GM23338 (cell line): ENCODE data around the gene KRT17. TPM values are rescaled to one million over a fixed set of nuclear protein-coding genes. Genes with fewer than 3 reads are reported as not detected.
A peak's percentile ranks its signal among the peaks of the same experiment; 100 is the strongest.

Experiments used
- ATAC-seq: fragments of 200-7000 bp; cut with Tn5 transposase; 3 replicates; pipeline ENCODE4 v1.9.1; 2020
- DNase-seq: peaks from one replicate; pipeline ENCODE4 v3.0.0-alpha.2; 2015; ENCODE audit warnings: low spot score
- H2AFZ ChIP-seq: fragments of 200-600 bp; sonication (generic); 2 replicates; pipeline ENCODE4 v1.8.0; 2016; ENCODE audit warnings: antibody characterized with exemption, mild to moderate bottlenecking, moderate library complexity
- H3F3A ChIP-seq: fragments of 200-600 bp; sonication (generic); replicated peaks from 2 replicates; pipeline ENCODE4 v1.8.0; 2017; ENCODE audit warnings: antibody characterized with exemption, mixed run types, low read depth
- H3K27ac ChIP-seq: fragments of 200-600 bp; sonication (generic); 2 replicates; pipeline ENCODE4 v1.6.1; 2016; ENCODE audit warnings: low read depth
- H3K27me3 ChIP-seq: fragments of 200-600 bp; sonication (generic); 2 replicates; pipeline ENCODE4 v1.8.0; 2016; ENCODE audit warnings: mild to moderate bottlenecking, mixed run types, moderate library complexity; ENCODE audit not compliant: insufficient read depth
- H3K36me3 ChIP-seq: fragments of 200-600 bp; sonication (generic); 2 replicates; pipeline ENCODE4 v1.8.0; 2016; ENCODE audit warnings: mild to moderate bottlenecking; ENCODE audit not compliant: insufficient read depth
- H3K4me1 ChIP-seq: fragments of 200-600 bp; sonication (generic); 2 replicates; pipeline ENCODE4 v1.8.0; 2016; ENCODE audit warnings: mild to moderate bottlenecking, moderate library complexity; ENCODE audit not compliant: insufficient read depth
- H3K4me2 ChIP-seq: fragments of 200-600 bp; sonication (generic); 2 replicates; pipeline ENCODE4 v1.7.1; 2017; ENCODE audit warnings: mixed run types
- H3K4me3 ChIP-seq: fragments of 200-600 bp; sonication (generic); 2 replicates; pipeline ENCODE4 v1.6.1; 2016; ENCODE audit warnings: mixed run types
- H3K79me2 ChIP-seq: fragments of 200-600 bp; sonication (generic); replicated peaks from 2 replicates; pipeline ENCODE4 v1.8.0; 2017; ENCODE audit warnings: mild to moderate bottlenecking; ENCODE audit not compliant: insufficient read depth
- H3K9me2 ChIP-seq: fragments of 200-600 bp; sonication (generic); 2 replicates; pipeline ENCODE4 v1.8.0; 2017; ENCODE audit not compliant: insufficient read depth
- H4K20me1 ChIP-seq: fragments of 200-600 bp; sonication (generic); replicated peaks from 2 replicates; pipeline ENCODE4 v1.8.0; 2017; ENCODE audit warnings: mild to moderate bottlenecking; ENCODE audit not compliant: insufficient read depth
- H3K27ac Mint-ChIP-seq: 2 replicates; pipeline ENCODE4 v1.8.0; 2020; ENCODE audit warnings: inconsistent platforms, mild to moderate bottlenecking, moderate library complexity, mixed read lengths
- H3K27me3 Mint-ChIP-seq: 3 replicates; pipeline ENCODE4 v1.8.0; 2022; ENCODE audit warnings: low read depth, mild to moderate bottlenecking, moderate library complexity, mixed read lengths, inconsistent platforms; ENCODE audit not compliant: insufficient read depth, poor library complexity
- H3K36me3 Mint-ChIP-seq: 3 replicates; pipeline ENCODE4 v1.8.0; 2021; ENCODE audit warnings: low read depth, mild to moderate bottlenecking, inconsistent platforms, moderate library complexity, mixed read lengths
- H3K4me1 Mint-ChIP-seq: 3 replicates; pipeline ENCODE4 v1.8.0; 2020; ENCODE audit warnings: mild to moderate bottlenecking, inconsistent platforms, mixed read lengths
- H3K4me3 Mint-ChIP-seq: 3 replicates; pipeline ENCODE4 v1.8.0; 2021; ENCODE audit warnings: moderate library complexity, mild to moderate bottlenecking, inconsistent platforms, mixed read lengths
- H3K9me3 Mint-ChIP-seq: 3 replicates; pipeline ENCODE4 v1.8.0; 2020; ENCODE audit warnings: moderate library complexity, mild to moderate bottlenecking, inconsistent platforms, mixed read lengths
- CREB1 ChIP-seq: fragments of 250-450 bp; sonication (Bioruptor Pico); IDR thresholded peaks from 2 replicates; pipeline ENCODE4 v1.5.0; 2020; ENCODE audit warnings: low read depth, mild to moderate bottlenecking, moderate library complexity
- EZH2phosphoT487 ChIP-seq: fragments of 200-600 bp; sonication (generic); IDR thresholded peaks from one replicate; pipeline ENCODE4 v1.8.1; 2018; ENCODE audit warnings: antibody characterized with exemption; ENCODE audit not compliant: unreplicated experiment
- JUNB ChIP-seq: IDR thresholded peaks from one replicate; pipeline ENCODE4 v1.6.1; 2016; ENCODE audit warnings: antibody characterized with exemption; ENCODE audit not compliant: unreplicated experiment
- NANOG ChIP-seq: IDR thresholded peaks from 2 replicates; pipeline ENCODE4 v1.6.1; 2016; ENCODE audit warnings: antibody characterized with exemption, borderline replicate concordance
- POLR2AphosphoS5 ChIP-seq: IDR thresholded peaks from 2 replicates; pipeline ENCODE4 v1.6.1; 2016; ENCODE audit warnings: antibody characterized with exemption, low read depth
- REST ChIP-seq: IDR thresholded peaks from one replicate; pipeline ENCODE4 v1.6.1; 2018; ENCODE audit warnings: antibody characterized with exemption; ENCODE audit not compliant: unreplicated experiment
- STAT1 ChIP-seq: IDR thresholded peaks from one replicate; pipeline ENCODE4 v1.6.1; 2016; ENCODE audit warnings: antibody characterized with exemption; ENCODE audit not compliant: unreplicated experiment
- ZNF114 ChIP-seq: fragments of 250-450 bp; sonication (Bioruptor Pico); IDR thresholded peaks from 2 replicates; pipeline ENCODE4 v1.5.0; 2020; ENCODE audit warnings: mild to moderate bottlenecking, moderate library complexity
- polyA plus RNA-seq: library from polyadenylated mRNA; unstranded; fragments of >200 nt; fragmentation: Nextera tagmentation; extraction: Ambion mirVana; gene quantifications from 2 replicates; pipeline ENCODE4 v1.2.1, GENCODE V29; 2016
- total RNA-seq: library from RNA; depleted of rRNA; stranded (reverse); fragments of >200 nt; shearing (Covaris generic); gene quantifications from 2 replicates; pipeline ENCODE4 v1.2.3, GENCODE V29; 2014
- TF ChIP-seq, protein P1 (sequence below): fragments of 250-450 bp; sonication (Bioruptor Pico); IDR thresholded peaks from 2 replicates; pipeline ENCODE4 v1.5.0; 2020; ENCODE audit warnings: mild to moderate bottlenecking, moderate library complexity
- TF ChIP-seq, protein P2 (sequence below): IDR thresholded peaks from 2 replicates; pipeline ENCODE4 v1.6.1; 2016; ENCODE audit warnings: antibody characterized with exemption

The KRT17 gene
- total and polyA plus RNA-seq, 2 experiments from 2014 or later = 0.63 to 1.8 TPM

GRCh38 chr17:41618341-41619035 is 5.9 kb downstream of the KRT17 start (continued):
- no peak for TF ChIP-seq REST
- TF ChIP-seq POLR2AphosphoS5 = no peak
- no peak for TF ChIP-seq CREB1
- TF ChIP-seq STAT1 = no peak

DNA sequence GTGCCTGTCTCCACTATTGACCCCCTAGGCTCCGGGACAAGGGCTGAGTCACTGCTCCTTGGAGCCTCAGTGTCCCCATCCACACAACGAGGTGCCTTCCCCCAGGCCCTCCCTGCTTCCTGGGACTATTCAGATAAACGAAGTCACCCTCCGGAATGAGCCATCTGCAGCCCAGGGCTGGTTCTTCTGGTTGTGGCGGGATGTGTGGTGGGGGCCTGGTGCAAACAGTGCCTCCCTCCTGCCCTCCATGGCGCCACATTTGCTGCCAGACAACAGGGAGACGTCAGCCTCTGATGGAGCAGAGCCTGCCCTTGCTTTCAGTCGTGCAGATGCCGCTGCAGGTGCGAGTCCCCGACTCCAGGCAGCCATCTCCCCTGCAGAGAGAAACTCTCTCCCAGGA is 6.7 kb downstream of the KRT17 start:
- Histone ChIP-seq H3K27ac (no peak overlapping the region), H2AFZ (no peak overlapping the region), H3F3A (no peaks in the 10 kb centered on the region), H3K9me2 (no peaks in the 10 kb centered on the region), H3K4me2 (no peak overlapping the region), H3K79me2 (no peaks in the 10 kb centered on the region), H3K27me3 (no peaks in the 10 kb centered on the region), H4K20me1 (no peaks in the 10 kb centered on the region), H3K4me3 (no peak overlapping the region), H3K4me1 (no peaks in the 10 kb centered on the region), H3K36me3 (no peaks in the 10 kb centered on the region)
- H3K36me3 Mint-ChIP-seq = no peaks in the 10 kb centered on the region
- H3K4me1 Mint-ChIP-seq = peaks cover 17% of the 10 kb centered on the region; the same call in 2 of the 3 replicates
- ATAC-seq (peak; percentile 20; the same call in 2 of the 3 replicates), DNase-seq (no peak)
- H3K9me3 Mint-ChIP-seq = no peaks in the 10 kb centered on the region; the same call in 2 of the 3 replicates
- no peak overlapping the region for H3K4me3 Mint-ChIP-seq
- no peak overlapping the region for H3K27ac Mint-ChIP-seq
- H3K27me3 Mint-ChIP-seq = peaks cover 21% of the 10 kb centered on the region
- TF ChIP-seq JUNB (no peak), NANOG (no peak), STAT1 (no peak), EZH2phosphoT487 (no peak)

DNA sequence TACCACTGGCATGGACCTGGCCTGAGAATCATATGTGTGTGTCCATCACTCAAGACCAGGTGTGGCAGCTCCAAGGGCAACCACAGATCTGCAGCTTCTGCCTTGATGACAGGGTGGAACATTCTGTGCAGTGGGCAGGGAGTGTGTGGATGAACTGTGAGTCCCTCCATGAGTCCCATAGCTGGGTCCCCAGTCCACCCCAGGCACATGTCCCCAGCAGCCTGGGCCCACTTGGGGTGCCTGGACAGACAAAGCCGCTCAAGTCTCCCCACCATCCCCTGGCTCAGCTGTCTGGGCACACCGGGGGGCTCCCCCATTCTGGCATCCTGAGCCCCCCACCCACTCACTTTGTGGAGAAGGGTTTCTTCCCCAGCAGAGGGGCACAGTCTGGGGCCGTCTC is 7.2 kb downstream of the KRT17 start:
- H3K36me3 ChIP-seq = no peaks in the 10 kb centered on the region
- peaks cover 21% of the 10 kb centered on the region for H3K27me3 Mint-ChIP-seq
- H3K4me1 Mint-ChIP-seq = peaks cover 17% of the 10 kb centered on the region; the same call in 2 of the 3 replicates
- no peak overlapping the region for H3K27ac ChIP-seq
- H3K4me1 ChIP-seq = no peaks in the 10 kb centered on the region
- DNase-seq (no peak), ATAC-seq (no peak)
- no peaks in the 10 kb centered on the region; the same call in 2 of the 3 replicates for H3K9me3 Mint-ChIP-seq
- no peaks in the 10 kb centered on the region for H4K20me1 ChIP-seq
- no peaks in the 10 kb centered on the region for H3K79me2 ChIP-seq
- H3K27me3 ChIP-seq = no peaks in the 10 kb centered on the region
- H3K4me3 Mint-ChIP-seq = no peak overlapping the region
- H3F3A ChIP-seq = no peaks in the 10 kb centered on the region
- H3K27ac Mint-ChIP-seq = no peak overlapping the region
- no peak overlapping the region for H3K4me3 ChIP-seq
- H3K4me2 ChIP-seq = no peak overlapping the region
- H2AFZ ChIP-seq = no peak overlapping the region
- H3K36me3 Mint-ChIP-seq = no peaks in the 10 kb centered on the region
- H3K9me2 ChIP-seq = no peaks in the 10 kb centered on the region
- TF ChIP-seq ZNF114 (CRISPR knock-in tag) (no peak), STAT1 (no peak)
- TF ChIP-seq, protein P1, sequence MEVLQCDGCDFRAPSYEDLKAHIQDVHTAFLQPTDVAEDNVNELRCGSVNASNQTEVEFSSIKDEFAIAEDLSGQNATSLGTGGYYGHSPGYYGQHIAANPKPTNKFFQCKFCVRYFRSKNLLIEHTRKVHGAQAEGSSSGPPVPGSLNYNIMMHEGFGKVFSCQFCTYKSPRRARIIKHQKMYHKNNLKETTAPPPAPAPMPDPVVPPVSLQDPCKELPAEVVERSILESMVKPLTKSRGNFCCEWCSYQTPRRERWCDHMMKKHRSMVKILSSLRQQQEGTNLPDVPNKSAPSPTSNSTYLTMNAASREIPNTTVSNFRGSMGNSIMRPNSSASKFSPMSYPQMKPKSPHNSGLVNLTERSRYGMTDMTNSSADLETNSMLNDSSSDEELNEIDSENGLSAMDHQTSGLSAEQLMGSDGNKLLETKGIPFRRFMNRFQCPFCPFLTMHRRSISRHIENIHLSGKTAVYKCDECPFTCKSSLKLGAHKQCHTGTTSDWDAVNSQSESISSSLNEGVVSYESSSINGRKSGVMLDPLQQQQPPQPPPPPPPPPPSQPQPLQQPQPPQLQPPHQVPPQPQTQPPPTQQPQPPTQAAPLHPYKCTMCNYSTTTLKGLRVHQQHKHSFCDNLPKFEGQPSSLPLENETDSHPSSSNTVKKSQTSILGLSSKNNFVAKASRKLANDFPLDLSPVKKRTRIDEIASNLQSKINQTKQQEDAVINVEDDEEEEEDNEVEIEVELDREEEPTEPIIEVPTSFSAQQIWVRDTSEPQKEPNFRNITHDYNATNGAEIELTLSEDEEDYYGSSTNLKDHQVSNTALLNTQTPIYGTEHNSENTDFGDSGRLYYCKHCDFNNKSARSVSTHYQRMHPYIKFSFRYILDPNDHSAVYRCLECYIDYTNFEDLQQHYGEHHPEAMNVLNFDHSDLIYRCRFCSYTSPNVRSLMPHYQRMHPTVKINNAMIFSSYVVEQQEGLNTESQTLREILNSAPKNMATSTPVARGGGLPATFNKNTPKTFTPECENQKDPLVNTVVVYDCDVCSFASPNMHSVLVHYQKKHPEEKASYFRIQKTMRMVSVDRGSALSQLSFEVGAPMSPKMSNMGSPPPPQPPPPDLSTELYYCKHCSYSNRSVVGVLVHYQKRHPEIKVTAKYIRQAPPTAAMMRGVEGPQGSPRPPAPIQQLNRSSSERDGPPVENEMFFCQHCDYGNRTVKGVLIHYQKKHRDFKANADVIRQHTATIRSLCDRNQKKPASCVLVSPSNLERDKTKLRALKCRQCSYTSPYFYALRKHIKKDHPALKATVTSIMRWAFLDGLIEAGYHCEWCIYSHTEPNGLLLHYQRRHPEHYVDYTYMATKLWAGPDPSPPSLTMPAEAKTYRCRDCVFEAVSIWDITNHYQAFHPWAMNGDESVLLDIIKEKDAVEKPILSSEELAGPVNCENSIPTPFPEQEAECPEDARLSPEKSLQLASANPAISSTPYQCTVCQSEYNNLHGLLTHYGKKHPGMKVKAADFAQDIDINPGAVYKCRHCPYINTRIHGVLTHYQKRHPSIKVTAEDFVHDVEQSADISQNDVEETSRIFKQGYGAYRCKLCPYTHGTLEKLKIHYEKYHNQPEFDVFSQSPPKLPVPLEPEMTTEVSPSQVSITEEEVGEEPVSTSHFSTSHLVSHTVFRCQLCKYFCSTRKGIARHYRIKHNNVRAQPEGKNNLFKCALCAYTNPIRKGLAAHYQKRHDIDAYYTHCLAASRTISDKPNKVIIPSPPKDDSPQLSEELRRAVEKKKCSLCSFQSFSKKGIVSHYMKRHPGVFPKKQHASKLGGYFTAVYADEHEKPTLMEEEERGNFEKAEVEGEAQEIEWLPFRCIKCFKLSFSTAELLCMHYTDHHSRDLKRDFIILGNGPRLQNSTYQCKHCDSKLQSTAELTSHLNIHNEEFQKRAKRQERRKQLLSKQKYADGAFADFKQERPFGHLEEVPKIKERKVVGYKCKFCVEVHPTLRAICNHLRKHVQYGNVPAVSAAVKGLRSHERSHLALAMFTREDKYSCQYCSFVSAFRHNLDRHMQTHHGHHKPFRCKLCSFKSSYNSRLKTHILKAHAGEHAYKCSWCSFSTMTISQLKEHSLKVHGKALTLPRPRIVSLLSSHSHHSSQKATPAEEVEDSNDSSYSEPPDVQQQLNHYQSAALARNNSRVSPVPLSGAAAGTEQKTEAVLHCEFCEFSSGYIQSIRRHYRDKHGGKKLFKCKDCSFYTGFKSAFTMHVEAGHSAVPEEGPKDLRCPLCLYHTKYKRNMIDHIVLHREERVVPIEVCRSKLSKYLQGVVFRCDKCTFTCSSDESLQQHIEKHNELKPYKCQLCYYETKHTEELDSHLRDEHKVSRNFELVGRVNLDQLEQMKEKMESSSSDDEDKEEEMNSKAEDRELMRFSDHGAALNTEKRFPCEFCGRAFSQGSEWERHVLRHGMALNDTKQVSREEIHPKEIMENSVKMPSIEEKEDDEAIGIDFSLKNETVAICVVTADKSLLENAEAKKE (CRISPR knock-in tag) = no peak
- TF ChIP-seq, protein P2, sequence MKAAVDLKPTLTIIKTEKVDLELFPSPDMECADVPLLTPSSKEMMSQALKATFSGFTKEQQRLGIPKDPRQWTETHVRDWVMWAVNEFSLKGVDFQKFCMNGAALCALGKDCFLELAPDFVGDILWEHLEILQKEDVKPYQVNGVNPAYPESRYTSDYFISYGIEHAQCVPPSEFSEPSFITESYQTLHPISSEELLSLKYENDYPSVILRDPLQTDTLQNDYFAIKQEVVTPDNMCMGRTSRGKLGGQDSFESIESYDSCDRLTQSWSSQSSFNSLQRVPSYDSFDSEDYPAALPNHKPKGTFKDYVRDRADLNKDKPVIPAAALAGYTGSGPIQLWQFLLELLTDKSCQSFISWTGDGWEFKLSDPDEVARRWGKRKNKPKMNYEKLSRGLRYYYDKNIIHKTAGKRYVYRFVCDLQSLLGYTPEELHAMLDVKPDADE = no peak
